NCI-H2227 treated with DMSO at 0.1 percent for 48 hours (cell line): ENCODE results near the gene PPDPF.

Source experiments
- DNase-seq: peaks from one replicate; lab custom pipeline; 2025; lab: John Stamatoyannopoulos, UW

Gene PPDPF

DNA sequence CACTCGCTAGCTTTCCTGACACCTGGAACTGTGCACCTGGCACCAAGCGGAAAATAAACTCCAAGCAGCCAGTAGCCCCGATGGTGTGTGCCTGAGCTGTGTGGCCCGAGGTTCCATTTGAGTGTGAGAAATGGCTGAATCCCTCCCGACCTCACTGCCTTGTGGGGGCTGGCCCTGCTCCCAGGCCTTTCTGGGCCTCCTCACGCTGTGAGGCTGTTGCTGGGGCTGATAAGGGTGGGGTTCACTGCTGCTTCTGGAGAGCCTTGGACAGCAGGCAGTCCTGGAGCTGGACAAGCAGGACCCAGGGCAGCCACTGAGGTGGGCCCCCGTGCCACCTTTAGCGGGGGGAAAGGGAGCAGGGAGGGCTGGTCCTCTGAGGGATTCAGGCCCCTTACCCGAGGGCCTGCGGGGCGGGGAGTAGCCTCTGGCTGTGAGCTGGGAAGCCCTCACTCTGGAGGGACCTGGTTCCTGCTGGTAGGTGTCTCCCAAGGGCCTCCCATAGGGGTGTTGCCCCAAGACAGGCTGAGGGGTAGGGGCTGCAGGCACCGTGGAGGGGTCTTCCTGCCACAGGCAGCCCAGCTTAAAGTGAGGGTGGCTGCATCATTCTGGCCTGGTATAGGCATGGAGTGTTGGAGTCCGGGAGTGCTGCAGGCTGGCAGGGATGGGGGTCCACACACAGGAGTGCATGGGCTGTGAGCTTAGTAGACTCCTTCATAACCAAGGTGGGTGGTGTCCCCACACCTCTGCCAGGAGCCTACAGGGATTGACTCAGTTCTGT, 1.7 kb downstream of the PPDPF start:
- no peak for DNase-seq

DNA sequence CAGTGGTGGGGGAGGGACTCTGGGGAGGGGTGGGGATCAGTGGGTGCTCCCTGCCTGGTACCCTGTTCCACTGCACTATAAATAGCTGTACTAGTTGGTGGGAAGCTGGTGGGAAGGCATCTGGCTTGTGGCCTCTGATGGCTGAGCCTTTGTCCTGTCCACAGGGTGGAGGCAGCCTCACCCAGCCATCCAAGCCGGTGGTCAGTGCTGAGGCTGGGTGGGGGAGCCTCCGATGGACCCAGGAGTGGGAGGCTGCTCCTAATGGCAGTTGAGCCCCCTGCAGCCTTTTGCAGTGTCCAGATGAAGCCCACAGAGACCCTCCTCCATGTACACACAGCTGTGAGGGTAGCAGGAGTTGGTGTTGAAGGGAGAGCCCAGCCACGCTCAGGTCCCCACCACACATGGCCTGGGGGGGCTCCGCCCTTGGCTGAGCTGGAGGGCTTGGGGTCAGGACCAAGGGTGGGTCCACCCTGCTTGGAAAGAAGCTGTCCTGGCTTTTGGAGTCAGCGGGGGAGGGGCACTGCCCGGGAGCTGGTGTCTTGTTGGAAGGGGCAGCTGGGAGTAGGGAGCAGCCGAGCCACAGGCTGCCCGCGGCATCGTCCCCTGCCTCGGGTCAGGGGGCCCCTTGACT, 2.5 kb downstream of the PPDPF start:
- DNase-seq = no peak

GRCh38 chr20:63525185-63525584, 4.6 kb downstream of the PPDPF start:
- no peak for DNase-seq

GRCh38 chr20:63525971-63526370, 5.4 kb downstream of the PPDPF start:
- no peak for DNase-seq

DNA sequence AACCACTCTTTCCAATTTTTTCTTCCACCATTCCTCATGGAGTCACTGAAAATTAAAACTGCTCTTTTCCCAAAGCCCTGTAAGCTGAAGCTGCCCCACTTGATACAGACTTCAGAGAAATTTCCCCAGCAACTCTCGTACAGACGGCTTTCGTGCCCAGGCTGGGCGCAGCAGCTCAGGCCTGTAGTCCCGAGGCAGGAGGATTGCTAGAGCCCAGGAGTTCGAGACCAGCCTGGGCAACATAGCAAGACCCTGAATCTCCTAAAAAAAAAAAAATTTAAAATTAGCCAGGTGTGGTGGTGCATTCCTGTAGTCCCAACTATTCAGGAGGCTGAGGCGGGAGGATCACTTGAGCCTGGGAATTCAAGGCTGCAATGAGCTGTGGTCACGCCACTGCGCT, 6.6 kb downstream of the PPDPF start:
- no peak for DNase-seq

- DNase-seq = no peak
Measured at GRCh38 chr20:63529180-63529860, 8.8 kb downstream of the PPDPF start.

GRCh38 chr20:63529861-63530787, 9.6 kb downstream of the PPDPF start:
- no peak for DNase-seq

GRCh38 chr20:63530788-63531160, 10.2 kb downstream of the PPDPF start:
- no peak for DNase-seq

DNA sequence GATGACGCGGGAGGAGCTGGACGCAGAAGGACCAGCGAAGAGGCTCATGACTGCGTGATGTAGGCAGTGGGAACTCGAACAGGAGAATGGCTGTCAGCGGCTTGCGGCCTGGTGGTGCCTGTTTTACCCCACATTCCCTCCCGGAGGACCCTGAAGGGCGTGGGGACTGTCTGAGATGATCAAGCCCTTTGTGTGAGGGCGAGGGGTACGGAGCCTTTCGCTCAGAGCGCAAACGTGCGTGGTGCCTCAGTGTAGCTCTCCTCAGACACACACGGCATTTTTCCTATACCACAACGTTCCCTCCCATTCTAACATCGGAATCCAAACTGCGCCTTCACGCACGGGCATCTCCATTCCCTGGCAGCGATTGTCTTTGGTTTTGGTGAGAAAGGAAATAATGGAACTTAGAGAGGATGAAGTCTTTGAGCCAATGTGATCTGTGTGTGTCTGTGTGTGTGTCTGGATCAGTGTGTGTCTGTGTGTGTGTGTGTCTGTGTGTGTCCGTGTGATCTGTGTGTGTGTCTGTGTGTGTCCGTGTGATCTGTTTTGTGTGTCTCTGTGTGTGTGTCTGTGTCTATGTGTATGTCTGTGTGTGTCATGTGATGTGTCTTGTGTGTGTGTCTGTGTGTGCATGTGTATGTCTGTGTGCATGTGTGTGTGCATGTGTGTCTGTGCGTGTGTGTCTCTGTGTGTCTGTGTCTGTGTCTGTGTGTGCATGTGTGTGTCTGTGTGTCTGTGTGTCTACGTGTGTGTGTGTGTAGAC, 11.3 kb downstream of the PPDPF start:
- no peak for DNase-seq

GRCh38 chr20:63532449-63532971, 11.9 kb downstream of the PPDPF start:
- DNase-seq = no peak

- no peak for DNase-seq
Measured at GRCh38 chr20:63533388-63533787, 12.8 kb downstream of the PPDPF start.

DNA sequence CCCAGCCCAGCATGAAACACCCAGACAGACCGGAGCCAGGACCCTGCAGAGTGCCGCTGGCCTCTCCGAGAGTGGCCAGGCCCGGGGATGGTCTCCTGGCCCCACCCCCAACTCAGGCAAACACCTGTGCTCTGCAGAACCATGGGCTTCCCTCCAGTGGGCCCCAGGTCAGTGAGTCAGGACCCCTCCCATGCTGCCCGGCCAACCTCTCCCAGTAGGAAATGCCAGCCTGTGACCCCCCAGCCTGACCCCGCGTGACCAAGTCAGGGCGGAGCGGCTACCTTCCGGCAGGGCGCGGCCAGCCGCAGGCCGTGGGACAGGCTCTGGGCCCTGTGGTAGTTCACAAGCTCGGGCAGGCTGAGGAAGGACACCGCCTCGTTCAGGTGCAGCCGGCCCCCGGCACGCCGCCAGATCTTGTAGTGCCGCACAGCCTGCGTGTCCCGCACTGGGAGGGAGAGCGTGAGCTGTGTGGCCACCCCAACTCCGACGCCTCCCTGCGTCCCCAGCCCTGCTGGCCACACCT, 13.4 kb downstream of the PPDPF start:
- DNase-seq = no peak

DNA sequence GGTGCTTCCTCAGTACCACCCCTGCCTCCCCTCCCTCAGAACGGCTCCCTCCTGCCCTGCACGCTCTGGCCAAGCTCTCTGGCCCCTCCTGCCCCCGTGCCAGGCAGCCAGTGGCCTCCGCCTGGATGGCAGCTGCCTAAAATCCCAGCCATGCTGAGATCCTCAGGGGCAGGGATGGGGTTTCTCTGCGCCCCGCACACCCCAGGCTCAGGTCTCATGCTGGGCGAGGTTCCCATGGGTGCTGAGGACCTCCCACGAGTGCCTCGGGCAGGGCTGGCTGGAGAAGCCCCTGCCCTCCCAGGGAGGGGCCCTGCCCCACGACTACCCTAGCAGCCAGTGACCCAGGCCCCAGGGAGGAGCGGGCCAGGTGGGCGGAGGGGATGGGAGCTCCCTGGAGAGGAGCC, 13.9 kb downstream of the PPDPF start:
- no peak for DNase-seq

DNA sequence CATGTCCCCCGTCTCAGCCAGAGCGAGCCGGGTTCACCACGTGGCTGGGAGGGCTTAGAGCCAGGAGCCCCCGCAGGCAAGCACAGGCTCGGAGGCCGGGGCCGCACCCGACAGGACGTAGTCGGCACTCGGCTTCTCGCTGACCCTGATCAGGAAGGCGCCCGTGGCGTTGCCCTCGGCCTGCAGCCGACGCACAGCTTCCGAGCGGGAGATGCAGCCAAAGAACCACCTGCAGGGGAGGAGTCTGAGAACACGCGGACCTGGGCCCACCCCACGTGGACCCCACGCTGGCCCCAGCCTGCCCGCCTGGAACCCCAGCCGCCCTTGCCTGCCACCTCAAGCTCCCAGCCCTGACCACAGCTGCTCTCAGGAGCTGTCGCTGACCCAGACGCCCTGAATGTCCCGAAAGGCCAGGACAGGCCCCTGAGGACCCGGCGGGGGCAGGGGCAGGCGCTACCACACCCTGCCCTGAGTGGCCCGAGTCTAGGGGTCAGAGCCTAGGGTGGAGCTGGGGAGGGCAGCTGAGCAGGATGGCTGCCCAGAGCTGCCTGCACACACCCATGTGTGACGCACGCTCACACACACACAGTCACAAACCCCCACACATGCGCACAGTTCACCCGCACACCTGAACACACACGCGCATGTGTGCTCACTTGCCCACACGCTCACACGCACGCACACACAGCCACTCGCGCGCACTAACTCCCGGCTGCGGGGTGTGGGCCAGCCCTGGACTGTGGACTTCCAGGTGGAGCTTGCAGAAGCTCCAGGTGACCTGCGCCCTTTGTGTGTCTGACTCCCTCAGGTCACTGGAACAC, 14.5 kb downstream of the PPDPF start:
- DNase-seq = no peak

DNA sequence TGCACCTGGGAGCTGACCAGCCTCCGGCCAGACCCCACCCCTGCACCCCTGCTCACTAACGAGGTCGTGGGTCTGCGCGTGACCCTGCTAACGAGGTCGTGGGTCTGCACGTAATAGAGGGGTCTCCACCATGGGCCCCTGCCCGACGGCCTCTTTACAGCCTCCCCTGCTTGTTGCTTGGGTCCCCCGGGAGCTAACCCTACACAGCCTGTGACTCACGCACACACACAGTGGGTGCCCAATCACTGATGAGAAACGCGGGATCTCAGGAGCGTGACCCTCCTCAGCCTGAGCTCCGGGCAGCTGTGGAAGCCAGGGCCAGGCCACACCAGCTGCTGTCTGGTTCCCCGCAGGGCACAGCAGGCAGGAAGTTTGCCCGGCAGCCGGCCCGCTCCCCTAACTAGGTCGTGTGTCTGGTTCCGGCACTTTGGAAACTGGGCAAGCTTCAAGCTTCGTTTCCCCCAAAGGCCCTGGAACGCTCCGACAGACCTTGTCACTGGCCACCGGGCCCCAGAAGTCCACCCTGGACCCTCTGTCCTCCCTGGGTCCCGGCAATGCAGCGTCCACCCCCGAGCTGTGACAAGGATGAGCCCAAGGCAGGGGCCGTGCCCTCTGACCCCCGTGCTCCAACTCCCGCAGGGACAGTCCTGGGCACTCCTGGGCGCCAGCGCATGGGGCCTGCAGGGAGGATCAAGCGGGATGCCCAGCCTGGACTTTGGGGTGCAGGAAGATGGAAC, 15.8 kb downstream of the PPDPF start:
- no peak for DNase-seq

- no peak for DNase-seq
Measured at GRCh38 chr20:63536997-63537524, 16.5 kb downstream of the PPDPF start, which contains the start of gene PTK6. Gene PTK6 (minus strand): TSS chr20:63537376. CDS start chr20:63537314, 62 bp downstream.

GRCh38 chr20:63537525-63538203, 17.1 kb downstream of the PPDPF start:
- DNase-seq = peak; percentile 45
